TTC549 (cell line): ENCODE data around the gene MDP1.

Source experiments
- FAIRE-seq: peaks from 2 replicates; lab custom pipeline; 2012; peaks lifted over from hg19 to GRCh38; lab: Jason Lieb, UNC

Gene MDP1

GRCh38 chr14:24179961-24180796 is 35.7 kb downstream of the MDP1 start:
- no peak for FAIRE-seq

GRCh38 chr14:24179294-24179960 is 36.4 kb downstream of the MDP1 start:
- no peak for FAIRE-seq

- no peak for FAIRE-seq
These were observed 37.3 kb downstream of the MDP1 start for GRCh38 chr14:24178399-24179178.

- no peak for FAIRE-seq
These were observed 38.0 kb downstream of the MDP1 start for GRCh38 chr14:24177891-24178290.

GRCh38 chr14:24177041-24177825 is 38.6 kb downstream of the MDP1 start:
- no peak for FAIRE-seq

GRCh38 chr14:24176599-24176998 is 39.3 kb downstream of the MDP1 start:
- no peak for FAIRE-seq

GRCh38 chr14:24172871-24173281 is 43.0 kb downstream of the MDP1 start:
- no peak for FAIRE-seq

GRCh38 chr14:24172261-24172860 is 43.5 kb downstream of the MDP1 start:
- FAIRE-seq = no peak

GRCh38 chr14:24171422-24172260 is 44.2 kb downstream of the MDP1 start, which contains the start of gene REC8:
Gene REC8 (plus strand): TSS chr14:24172080. CDS start chr14:24172553, 473 bp downstream.
- no peak for FAIRE-seq

- no peak for FAIRE-seq
These were observed 48.3 kb downstream of the MDP1 start for GRCh38 chr14:24167469-24168114.

- no peak for FAIRE-seq
These were observed 50.1 kb downstream of the MDP1 start for GRCh38 chr14:24165785-24166184.

- FAIRE-seq = no peak
These were observed 51.3 kb downstream of the MDP1 start for GRCh38 chr14:24164518-24164991.
